ENCODE measurements around the gene TSC2. TPM values are rescaled to one million over a fixed set of nuclear protein-coding genes. Genes with fewer than 3 reads are reported as not detected.

The TSC2 gene
- total RNA-seq, 1 donor from 2014 or later, result 194 TPM

DNA sequence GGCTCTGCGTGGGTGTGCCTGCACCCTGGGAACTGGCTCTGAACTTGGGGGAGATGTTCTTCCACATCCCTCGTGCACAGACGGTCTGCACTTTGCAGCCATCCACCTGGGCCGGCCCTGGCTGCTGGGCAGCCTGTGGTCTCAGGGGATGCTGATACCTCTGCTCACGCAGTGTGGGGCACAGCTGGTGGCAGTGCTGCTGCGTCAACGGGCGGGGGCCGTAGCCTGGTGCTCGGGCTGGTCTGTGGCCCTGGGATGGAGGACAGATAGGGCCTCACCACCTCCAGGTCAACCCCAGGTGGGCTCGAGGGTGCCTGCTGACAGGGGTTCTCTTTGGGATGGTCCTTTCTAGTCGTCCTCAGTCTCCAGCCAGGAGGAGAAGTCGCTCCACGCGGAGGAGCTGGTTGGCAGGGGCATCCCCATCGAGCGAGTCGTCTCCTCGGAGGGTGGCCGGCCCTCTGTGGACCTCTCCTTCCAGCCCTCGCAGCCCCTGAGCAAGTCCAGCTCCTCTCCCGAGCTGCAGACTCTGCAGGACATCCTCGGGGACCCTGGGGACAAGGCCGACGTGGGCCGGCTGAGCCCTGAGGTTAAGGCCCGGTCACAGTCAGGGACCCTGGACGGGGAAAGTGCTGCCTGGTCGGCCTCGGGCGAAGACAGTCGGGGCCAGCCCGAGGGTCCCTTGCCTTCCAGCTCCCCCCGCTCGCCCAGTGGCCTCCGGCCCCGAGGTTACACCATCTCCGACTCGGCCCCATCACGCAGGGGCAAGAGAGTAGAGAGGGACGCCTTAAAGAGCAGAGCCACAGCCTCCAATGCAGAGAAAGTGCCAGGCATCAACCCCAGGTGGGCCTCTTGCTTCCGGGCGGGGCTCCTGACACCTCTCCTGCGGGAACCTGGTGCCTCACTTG, 36.3 kb downstream of the TSC2 start:
- Mint-ChIP-seq H3K4me1 (ENCODE audit: unreplicated experiment) (peaks cover 8% of the 10 kb centered on the region), H3K27me3 (ENCODE audit: unreplicated experiment) (no peaks in the 10 kb centered on the region), H3K36me3 (ENCODE audit: unreplicated experiment) (peaks cover 13% of the 10 kb centered on the region), H3K9me3 (ENCODE audit: unreplicated experiment) (no peaks in the 10 kb centered on the region), H3K4me3 (ENCODE audit: unreplicated experiment) (no peak overlapping the region), H3K27ac (ENCODE audit: unreplicated experiment) (no peak overlapping the region)
- no peak for DNase-seq (ENCODE audit: extremely low spot score, unreplicated experiment)
- TF ChIP-seq, protein P1, sequence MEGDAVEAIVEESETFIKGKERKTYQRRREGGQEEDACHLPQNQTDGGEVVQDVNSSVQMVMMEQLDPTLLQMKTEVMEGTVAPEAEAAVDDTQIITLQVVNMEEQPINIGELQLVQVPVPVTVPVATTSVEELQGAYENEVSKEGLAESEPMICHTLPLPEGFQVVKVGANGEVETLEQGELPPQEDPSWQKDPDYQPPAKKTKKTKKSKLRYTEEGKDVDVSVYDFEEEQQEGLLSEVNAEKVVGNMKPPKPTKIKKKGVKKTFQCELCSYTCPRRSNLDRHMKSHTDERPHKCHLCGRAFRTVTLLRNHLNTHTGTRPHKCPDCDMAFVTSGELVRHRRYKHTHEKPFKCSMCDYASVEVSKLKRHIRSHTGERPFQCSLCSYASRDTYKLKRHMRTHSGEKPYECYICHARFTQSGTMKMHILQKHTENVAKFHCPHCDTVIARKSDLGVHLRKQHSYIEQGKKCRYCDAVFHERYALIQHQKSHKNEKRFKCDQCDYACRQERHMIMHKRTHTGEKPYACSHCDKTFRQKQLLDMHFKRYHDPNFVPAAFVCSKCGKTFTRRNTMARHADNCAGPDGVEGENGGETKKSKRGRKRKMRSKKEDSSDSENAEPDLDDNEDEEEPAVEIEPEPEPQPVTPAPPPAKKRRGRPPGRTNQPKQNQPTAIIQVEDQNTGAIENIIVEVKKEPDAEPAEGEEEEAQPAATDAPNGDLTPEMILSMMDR (IDR thresholded peaks at IDR 0.05), result no peak

DNA sequence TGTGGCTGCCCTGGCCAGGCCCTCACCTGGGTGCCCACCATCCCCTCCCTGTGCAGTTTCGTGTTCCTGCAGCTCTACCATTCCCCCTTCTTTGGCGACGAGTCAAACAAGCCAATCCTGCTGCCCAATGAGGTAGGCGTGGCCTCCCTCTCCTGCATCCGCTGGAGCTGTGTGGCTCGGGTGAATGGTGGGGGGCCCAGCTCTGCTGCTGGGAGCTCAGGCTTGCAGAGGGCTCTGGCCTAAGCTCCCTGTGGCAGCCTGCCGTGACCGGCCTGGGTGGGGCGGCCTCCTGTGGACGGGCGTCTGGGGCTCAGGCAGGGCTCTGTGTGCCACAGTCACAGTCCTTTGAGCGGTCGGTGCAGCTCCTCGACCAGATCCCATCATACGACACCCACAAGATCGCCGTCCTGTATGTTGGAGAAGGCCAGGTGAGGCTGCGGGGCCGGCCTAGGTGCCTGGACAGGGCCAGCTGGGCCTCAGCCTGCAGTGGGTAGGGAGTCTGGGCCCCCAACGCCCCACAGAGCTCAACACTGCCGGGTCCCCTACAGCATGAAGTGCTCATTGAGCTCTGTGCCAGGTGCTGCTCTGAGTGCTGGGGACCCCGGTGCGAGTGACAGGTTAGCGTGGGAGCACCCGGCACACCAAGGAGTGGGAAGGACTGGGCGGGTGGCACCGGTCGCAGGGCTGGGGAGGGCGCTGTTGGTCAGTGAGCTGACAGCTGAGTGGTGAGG, 37.3 kb downstream of the TSC2 start:
- DNase-seq (ENCODE audit: extremely low spot score, unreplicated experiment), result no peak

DNA sequence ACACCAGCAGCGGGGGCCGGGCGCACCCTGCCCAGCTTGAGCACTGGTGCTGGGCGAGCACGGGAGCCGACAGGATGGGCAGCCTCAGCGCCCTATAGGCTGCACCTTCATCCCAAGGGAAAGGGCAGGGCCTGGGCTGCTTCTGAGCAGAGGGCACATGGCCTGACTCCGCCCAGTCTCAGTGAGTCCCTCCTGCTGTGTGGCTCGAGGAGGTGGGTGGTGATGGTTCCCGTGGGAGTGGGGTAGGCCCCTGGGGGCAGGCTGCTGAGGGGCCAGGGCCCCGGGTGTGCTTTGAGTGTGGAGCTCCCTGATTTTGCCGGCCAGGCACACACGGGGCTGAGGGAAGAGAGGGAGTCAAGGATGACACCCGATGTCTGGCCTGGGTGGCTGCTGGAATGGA, 37.9 kb downstream of the TSC2 start:
- Mint-ChIP-seq H3K4me3 (ENCODE audit: unreplicated experiment) (no peak overlapping the region), H3K27me3 (ENCODE audit: unreplicated experiment) (no peaks in the 10 kb centered on the region), H3K36me3 (ENCODE audit: unreplicated experiment) (peaks cover 12% of the 10 kb centered on the region), H3K4me1 (ENCODE audit: unreplicated experiment) (peaks cover 8% of the 10 kb centered on the region), H3K9me3 (ENCODE audit: unreplicated experiment) (no peaks in the 10 kb centered on the region), H3K27ac (ENCODE audit: unreplicated experiment) (no peak overlapping the region)
- DNase-seq (ENCODE audit: extremely low spot score, unreplicated experiment), result no peak
- TF ChIP-seq, protein P1 (IDR thresholded peaks at IDR 0.05), result no peak

More for the DNA sequence above, 37.3 kb downstream of the TSC2 start:
- TF ChIP-seq, protein P1 (IDR thresholded peaks at IDR 0.05), result no peak
- H3K27me3 Mint-ChIP-seq (ENCODE audit: unreplicated experiment), result no peaks in the 10 kb centered on the region
- peaks cover 8% of the 10 kb centered on the region for H3K4me1 Mint-ChIP-seq (ENCODE audit: unreplicated experiment)
- H3K4me3 Mint-ChIP-seq (ENCODE audit: unreplicated experiment), result no peak overlapping the region
- peaks cover 12% of the 10 kb centered on the region for H3K36me3 Mint-ChIP-seq (ENCODE audit: unreplicated experiment)
- H3K9me3 Mint-ChIP-seq (ENCODE audit: unreplicated experiment), result no peaks in the 10 kb centered on the region
- H3K27ac Mint-ChIP-seq (ENCODE audit: unreplicated experiment), result peak overlapping the region; percentile 4

DNA sequence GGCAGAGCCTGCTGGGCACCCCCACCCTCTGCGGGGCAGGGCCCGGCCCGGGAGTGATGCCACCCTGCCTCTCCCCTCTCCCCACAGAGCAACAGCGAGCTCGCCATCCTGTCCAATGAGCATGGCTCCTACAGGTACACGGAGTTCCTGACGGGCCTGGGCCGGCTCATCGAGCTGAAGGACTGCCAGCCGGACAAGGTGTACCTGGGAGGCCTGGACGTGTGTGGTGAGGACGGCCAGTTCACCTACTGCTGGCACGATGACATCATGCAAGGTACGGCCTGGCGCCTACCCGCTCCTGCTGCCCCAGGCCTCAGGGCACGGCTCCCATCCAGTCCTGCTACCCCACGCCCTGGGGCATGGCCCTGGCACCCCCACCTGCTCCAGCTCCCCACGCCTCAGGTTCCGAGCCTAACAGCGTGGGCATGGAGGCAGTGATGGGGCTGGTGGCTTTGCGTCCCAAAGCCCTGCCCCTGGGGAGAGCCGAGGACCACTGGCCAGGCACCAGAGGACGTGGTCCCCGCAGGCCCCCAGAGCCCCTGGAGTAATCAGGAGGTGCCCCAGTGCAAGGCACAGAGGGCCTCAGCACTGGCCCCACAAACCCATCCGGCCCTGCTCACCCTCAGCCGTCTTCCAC, 38.4 kb downstream of the TSC2 start:
- Mint-ChIP-seq H3K36me3 (ENCODE audit: unreplicated experiment) (peaks cover 12% of the 10 kb centered on the region), H3K4me1 (ENCODE audit: unreplicated experiment) (peaks cover 8% of the 10 kb centered on the region), H3K27me3 (ENCODE audit: unreplicated experiment) (no peaks in the 10 kb centered on the region), H3K27ac (ENCODE audit: unreplicated experiment) (no peak overlapping the region), H3K9me3 (ENCODE audit: unreplicated experiment) (no peaks in the 10 kb centered on the region), H3K4me3 (ENCODE audit: unreplicated experiment) (no peak overlapping the region)
- no peak for DNase-seq (ENCODE audit: extremely low spot score, unreplicated experiment)
- TF ChIP-seq, protein P1 (IDR thresholded peaks at IDR 0.05), result no peak

Measured in osteocyte (in vitro differentiated cells).